ENCODE measurements around the gene ROGDI. TPM values are rescaled to one million over a fixed set of nuclear protein-coding genes. Genes with fewer than 3 reads are reported as not detected.
A peak's percentile ranks its signal among the peaks of the same experiment; 100 is the strongest.

Gene ROGDI
- total and polyA plus RNA-seq, 2 of the 13 experiments (the other 11 are each of a cell fraction or from before 2014, with no cell fraction given) = 19.2 to 42.1 TPM

DNA sequence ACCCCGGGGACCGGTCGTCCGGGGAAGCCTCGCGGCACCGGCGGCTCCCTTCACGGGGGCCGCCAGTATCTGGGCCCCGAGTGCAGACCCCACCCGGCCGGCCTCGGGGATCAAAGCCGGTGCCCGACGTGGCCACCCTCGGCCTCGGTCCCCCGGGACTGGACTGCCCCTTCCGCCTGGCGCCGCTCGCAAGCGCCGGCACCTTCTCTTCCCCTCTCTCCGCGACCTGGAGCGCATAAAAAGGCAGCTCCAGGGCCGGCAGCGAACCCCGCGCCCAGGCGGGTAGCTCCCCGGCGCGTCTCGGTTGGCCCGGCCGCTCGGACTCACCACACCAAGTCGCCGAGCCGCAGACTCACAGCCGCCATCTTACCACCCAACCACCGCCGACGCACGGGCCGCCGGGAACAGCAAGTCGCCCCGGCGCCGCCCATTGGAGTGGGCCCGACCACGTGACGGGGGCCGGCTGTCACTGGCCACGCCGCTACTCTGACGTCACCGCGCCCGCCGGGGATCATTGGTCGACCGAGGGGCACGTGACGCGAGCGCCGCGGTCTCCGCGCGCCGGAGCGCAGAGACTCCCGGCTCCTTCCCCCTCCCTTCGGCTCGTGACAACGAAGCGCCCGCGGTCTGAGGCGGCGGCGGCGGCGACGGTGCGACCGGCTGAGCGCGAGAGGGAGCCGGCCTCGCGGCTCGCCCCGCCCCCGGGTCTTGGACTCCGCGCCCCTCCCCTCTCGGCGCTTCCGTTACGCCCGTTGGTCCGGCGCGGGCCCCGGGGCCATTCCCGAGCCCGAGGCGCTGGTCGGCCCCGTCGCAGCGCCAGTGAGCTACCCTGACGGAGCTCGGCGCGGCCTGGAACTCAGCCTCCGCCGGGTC lies 44.7 kb upstream of the ROGDI start, which contains the start of the genes GLYR1 and UBN1 (continued):
- TF ChIP-seq MAFG (CRISPR knock-in tag; IDR thresholded peaks at IDR 0.05) (no peak), ZNF557 (CRISPR knock-in tag; IDR thresholded peaks at IDR 0.05) (no peak), ZNF550 (CRISPR knock-in tag; IDR thresholded peaks at IDR 0.05; ENCODE audit: borderline replicate concordance) (no peak), AHR (CRISPR knock-in tag; IDR thresholded peaks at IDR 0.05) (no peak; the same call in 1 of the 2 replicates), ZNF780A (CRISPR knock-in tag; IDR thresholded peaks at IDR 0.05) (no peak), MIER3 (CRISPR knock-in tag; IDR thresholded peaks at IDR 0.05; ENCODE audit: borderline replicate concordance) (no peak; the same call in 1 of the 2 replicates), SRSF9 (IDR thresholded peaks at IDR 0.05; ENCODE audit: borderline replicate concordance, insufficient read depth, low read depth, low read length, poor library complexity, severe bottlenecking) (no peak), PTBP1 (IDR thresholded peaks at IDR 0.05; ENCODE audit: low read depth, low read length, poor library complexity, severe bottlenecking) (no peak), ZNF772 (CRISPR knock-in tag; IDR thresholded peaks at IDR 0.05) (no peak), TBX2 (CRISPR knock-in tag; IDR thresholded peaks at IDR 0.05; ENCODE audit: borderline replicate concordance) (peak; percentile 68), CBX1 (IDR thresholded peaks at IDR 0.05; ENCODE audit: low read depth) (no peak), ZNF468 (CRISPR knock-in tag; IDR thresholded peaks at IDR 0.05) (0 out of 2 replicates have a peak, but pooled peaks have one; percentile 30), HNF4A (CRISPR knock-in tag; IDR thresholded peaks at IDR 0.05) (no peak), ZNF501 (CRISPR knock-in tag; IDR thresholded peaks at IDR 0.05) (peak; percentile 68), ZMYM4 (CRISPR knock-in tag; IDR thresholded peaks at IDR 0.05) (peak; percentile 58; the same call in 1 of the 2 replicates), CCAR2 (optimal IDR thresholded peaks at IDR 0.05; ENCODE audit: low read depth, low read length) (no peak), ZNF274 (CRISPR knock-in tag; IDR thresholded peaks at IDR 0.05) (no peak), FOXC1 (CRISPR knock-in tag; IDR thresholded peaks at IDR 0.05; ENCODE audit: borderline replicate concordance) (no peak), ZNF33B (CRISPR knock-in tag; IDR thresholded peaks at IDR 0.05) (no peak), ZIK1 (CRISPR knock-in tag; IDR thresholded peaks at IDR 0.05; ENCODE audit: borderline replicate concordance, low read depth) (no peak), THYN1 (CRISPR knock-in tag; IDR thresholded peaks at IDR 0.05; ENCODE audit: borderline replicate concordance, low read depth) (no peak), ZNF256 (CRISPR knock-in tag; conservative IDR thresholded peaks at IDR 0.05) (0 out of 2 replicates have a peak, but pooled peaks have one; percentile 50), HNRNPUL1 (IDR thresholded peaks at IDR 0.05; ENCODE audit: low read depth, low read length) (no peak), CREB1 (IDR thresholded peaks at IDR 0.05) (peak; percentile 100), CREB1 (CRISPR knock-in tag; IDR thresholded peaks at IDR 0.05) (peak; percentile 67; the same call in 1 of the 2 replicates), SOX6 (IDR thresholded peaks at IDR 0.05) (no peak), SOX6 (CRISPR knock-in tag; IDR thresholded peaks at IDR 0.05) (peak; percentile 39; the same call in 1 of the 2 replicates)
- TF ChIP-seq, protein P1, sequence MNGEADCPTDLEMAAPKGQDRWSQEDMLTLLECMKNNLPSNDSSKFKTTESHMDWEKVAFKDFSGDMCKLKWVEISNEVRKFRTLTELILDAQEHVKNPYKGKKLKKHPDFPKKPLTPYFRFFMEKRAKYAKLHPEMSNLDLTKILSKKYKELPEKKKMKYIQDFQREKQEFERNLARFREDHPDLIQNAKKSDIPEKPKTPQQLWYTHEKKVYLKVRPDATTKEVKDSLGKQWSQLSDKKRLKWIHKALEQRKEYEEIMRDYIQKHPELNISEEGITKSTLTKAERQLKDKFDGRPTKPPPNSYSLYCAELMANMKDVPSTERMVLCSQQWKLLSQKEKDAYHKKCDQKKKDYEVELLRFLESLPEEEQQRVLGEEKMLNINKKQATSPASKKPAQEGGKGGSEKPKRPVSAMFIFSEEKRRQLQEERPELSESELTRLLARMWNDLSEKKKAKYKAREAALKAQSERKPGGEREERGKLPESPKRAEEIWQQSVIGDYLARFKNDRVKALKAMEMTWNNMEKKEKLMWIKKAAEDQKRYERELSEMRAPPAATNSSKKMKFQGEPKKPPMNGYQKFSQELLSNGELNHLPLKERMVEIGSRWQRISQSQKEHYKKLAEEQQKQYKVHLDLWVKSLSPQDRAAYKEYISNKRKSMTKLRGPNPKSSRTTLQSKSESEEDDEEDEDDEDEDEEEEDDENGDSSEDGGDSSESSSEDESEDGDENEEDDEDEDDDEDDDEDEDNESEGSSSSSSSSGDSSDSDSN (CRISPR knock-in tag; IDR thresholded peaks at IDR 0.05) = peak; percentile 86
- TF ChIP-seq, protein P2, sequence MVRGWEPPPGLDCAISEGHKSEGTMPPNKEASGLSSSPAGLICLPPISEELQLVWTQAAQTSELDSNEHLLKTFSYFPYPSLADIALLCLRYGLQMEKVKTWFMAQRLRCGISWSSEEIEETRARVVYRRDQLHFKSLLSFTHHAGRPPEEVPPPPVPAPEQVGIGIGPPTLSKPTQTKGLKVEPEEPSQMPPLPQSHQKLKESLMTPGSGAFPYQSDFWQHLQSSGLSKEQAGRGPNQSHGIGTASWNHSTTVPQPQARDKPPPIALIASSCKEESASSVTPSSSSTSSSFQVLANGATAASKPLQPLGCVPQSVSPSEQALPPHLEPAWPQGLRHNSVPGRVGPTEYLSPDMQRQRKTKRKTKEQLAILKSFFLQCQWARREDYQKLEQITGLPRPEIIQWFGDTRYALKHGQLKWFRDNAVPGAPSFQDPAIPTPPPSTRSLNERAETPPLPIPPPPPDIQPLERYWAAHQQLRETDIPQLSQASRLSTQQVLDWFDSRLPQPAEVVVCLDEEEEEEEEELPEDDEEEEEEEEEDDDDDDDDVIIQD (CRISPR knock-in tag; IDR thresholded peaks at IDR 0.05; ENCODE audit: low read depth) = no peak
